HG03066 (cell line): Measurements from ENCODE around the gene ZNF467.

ENCODE experiments used
- ATAC-seq: cut with Tn5 transposase; IDR thresholded peaks from one replicate; pipeline ENCODE4 v1.9.1; 2021; ENCODE audit warnings: low read depth; ENCODE audit not compliant: unreplicated experiment

The ZNF467 gene

DNA sequence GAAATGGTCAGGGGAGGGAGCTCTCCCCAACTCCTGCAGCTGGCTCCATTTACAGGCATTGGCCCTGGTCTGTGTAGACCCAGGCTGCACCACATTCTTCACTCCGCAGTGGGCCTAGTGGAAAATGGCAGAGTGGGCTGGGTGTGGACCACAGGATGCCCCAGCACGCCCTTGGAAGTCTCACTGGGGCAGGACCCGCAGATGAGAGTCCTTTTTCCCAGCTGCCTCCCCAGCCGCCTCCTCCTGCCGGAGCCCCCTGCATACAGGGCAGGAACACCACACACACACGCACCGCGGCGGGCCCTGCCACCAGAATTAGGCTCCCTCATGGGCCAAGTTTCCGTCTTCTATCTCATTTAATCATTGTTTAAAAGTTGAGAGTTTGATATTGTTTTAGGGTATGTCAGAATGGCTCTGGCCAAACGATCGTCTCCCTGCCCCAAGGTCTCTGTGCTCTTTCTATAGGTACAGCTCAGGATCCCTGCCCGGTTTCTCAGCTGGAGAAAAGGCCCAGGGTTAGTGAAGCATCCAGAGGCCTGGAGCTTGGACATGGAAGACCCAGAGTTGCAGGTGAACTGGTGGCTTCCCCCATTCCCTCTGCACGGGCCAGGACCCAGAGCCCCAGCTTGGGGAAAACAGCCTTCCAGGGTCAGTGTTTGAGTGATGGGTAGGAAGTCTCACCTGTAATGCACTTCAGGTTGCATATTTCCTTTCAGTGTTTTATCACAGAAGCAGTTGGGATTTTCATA lies 42.0 kb downstream of the ZNF467 start:
- ATAC-seq = no peak

DNA sequence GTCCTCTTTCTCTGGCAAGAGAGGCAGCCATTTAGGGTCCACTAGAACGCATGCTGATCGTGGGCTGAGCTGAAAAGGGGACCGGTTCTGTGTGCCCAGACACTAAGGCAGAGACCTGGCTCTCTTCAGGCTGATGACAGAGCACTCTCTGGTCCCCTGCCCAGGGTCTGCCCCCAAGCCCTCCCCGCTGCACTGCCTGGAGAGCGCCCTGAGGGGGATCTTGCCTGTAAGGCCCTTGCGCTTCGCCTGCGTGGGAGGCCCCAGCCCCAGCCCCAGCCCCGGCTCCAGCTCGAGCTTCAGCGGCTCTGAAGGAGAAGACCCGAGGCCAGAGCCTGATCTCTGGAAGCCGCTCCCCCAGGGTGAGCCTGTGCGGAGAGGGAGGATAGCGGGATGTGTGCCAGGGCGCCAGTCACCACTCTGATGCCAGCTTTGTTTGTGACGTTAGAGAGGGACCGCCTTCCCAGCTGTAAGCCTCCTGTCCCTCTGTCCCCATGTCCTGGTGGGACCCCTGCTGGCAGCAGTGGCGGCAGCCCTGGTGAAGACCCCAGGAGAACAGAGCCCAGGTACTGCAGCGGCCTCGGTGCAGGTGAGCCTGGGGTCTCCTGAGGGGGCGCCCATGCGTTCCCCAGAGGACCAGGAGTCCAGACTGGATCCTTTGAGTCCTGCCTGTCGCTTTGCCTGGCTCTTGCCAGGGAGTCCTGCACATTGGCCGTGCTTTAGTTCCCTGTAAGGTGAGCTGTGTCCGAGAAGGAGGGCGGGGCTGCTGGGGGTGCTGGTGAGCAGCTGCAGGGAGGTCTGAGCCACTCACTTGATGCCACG lies 43.2 kb downstream of the ZNF467 start:
- ATAC-seq = no peak

- no peak for ATAC-seq
Measured at GRCh38 chr7:149729586-149729982, 43.8 kb downstream of the ZNF467 start.

- no peak for ATAC-seq
Measured at GRCh38 chr7:149728491-149729375, 44.7 kb downstream of the ZNF467 start.

GRCh38 chr7:149727899-149728476 lies 45.4 kb downstream of the ZNF467 start:
- no peak for ATAC-seq

DNA sequence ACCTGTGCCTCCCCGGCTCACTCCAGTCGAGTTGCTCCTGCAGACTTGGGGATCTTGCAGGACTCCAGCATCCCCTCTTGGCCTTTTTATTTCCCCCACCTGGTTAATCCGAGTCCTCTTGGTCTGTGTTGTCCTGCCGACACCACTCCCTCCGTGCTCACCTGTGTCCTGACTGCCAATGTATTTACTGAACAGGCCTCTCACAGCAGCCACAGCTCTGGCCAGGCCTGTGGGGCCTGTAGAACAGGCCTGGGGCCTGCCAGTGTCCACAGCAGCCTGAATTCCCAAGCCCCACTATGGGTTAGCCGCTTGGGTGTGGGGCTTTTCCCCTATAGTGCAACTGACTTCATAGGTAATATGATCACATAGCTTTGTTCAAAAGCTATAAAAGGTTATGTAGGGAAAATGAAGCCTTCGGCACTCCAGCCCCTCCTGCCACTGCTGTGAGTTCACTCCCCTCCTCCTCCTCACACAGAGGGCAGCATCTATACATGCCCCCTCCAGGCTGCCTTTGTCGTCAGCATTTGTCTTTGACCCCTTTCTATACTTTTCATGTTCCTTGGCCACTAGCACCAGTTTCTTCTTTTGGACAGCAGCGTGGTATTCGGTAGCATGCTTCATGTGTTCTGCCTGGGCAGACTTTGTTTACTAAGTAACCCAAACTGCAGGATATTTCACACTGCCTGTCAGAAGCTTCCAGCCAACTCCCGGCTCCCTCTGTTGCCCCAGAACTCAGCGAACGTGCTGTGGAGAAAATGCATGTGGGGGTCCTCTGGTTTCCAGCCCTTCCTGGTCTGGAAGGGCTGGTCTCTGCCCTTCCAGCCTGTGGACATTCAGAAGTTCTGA lies 46.1 kb downstream of the ZNF467 start:
- no peak for ATAC-seq

DNA sequence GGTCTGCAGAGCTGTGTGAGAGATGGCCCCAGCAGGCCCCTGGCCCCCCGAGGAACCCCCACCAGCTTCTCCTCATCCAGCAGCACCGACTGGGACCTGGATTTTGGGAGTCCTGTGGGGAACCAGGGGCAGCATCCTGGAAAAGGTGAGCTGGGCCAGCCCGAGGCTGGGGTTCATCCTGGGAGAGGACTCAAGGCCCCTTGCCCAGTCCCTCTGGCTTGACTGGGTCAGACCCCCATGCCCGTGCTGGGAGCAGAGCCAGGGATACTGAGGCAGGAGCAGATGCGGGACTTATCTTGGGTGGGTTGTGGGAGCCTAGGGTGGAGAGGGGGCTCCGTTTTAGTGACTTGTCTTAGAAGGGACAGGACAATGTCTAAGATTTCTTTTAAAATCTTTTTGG lies 47.5 kb downstream of the ZNF467 start:
- no peak for ATAC-seq

GRCh38 chr7:149725426-149725821 lies 48.0 kb downstream of the ZNF467 start:
- no peak for ATAC-seq

GRCh38 chr7:149724661-149725425 lies 48.5 kb downstream of the ZNF467 start:
- ATAC-seq = no peak

- no peak for ATAC-seq
Measured at GRCh38 chr7:149723795-149724495, 49.4 kb downstream of the ZNF467 start.

GRCh38 chr7:149723082-149723767 lies 50.2 kb downstream of the ZNF467 start:
- ATAC-seq = no peak

DNA sequence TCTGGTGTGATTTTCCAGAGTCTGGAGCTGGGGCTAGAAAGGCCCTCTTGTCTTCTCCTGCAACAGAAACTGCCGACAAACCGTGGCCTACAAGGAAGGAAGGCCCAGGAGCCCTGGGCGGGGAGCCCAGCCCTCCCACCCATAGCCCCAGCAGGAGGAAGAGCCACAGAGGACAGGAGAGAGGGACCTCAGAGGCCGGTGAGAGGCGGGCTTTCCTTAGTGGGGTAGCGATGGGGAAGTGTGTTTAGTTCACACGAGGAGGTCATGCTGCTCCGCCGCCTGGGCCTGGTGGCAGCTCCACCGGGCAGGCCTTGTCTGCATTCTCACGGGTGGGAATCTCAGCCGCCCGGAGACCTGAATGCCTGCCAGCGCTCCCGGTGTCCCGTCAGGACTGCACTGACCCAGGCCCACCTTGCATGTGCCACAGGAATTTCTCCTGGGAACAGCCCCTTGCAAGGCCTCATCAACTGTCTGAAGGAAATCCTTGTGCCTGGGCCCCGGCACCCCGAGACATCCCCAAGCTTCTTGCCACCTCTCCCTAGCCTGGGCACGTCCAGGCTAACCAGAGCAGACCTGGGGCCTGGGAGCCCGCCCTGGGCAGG lies 50.9 kb downstream of the ZNF467 start:
- no peak for ATAC-seq

- ATAC-seq = no peak
Measured at GRCh38 chr7:149721084-149721601, 52.2 kb downstream of the ZNF467 start.

DNA sequence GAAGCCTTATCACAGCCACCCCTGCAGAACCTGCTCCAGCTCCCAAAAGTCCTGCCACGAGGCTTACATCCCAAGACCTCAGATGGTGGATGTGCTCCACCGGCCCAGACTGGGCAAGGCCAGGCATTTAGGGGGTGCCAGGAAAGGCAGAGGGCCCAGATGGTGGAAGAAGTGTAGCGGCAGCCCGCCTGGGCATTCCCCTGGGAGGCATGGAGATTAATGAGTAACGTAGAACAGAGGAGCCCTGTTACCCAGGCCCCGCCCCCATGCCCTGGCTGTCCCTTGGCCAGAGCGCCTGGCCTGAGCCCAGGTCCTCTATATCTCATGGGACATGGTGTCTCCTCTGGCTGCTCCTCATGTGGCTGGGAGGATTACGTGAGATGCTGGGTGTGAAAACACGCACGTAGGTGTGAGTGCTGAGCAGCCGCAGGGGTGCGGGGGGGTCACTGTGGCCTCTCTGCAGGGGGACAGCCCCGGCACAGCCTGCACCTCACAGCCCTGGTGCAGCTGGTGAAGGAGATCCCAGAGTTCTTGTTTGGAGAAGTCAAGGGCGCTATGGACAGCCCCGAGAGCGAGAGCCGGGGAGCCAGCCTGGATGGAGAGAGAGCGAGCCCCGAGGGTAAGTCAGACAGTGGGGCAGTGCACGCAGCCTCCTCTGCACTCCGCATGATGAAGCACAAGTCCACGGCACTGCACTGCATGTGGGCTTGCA lies 52.9 kb downstream of the ZNF467 start:
- no peak for ATAC-seq

- no peak for ATAC-seq
Measured at GRCh38 chr7:149719912-149720335, 53.5 kb downstream of the ZNF467 start.

DNA sequence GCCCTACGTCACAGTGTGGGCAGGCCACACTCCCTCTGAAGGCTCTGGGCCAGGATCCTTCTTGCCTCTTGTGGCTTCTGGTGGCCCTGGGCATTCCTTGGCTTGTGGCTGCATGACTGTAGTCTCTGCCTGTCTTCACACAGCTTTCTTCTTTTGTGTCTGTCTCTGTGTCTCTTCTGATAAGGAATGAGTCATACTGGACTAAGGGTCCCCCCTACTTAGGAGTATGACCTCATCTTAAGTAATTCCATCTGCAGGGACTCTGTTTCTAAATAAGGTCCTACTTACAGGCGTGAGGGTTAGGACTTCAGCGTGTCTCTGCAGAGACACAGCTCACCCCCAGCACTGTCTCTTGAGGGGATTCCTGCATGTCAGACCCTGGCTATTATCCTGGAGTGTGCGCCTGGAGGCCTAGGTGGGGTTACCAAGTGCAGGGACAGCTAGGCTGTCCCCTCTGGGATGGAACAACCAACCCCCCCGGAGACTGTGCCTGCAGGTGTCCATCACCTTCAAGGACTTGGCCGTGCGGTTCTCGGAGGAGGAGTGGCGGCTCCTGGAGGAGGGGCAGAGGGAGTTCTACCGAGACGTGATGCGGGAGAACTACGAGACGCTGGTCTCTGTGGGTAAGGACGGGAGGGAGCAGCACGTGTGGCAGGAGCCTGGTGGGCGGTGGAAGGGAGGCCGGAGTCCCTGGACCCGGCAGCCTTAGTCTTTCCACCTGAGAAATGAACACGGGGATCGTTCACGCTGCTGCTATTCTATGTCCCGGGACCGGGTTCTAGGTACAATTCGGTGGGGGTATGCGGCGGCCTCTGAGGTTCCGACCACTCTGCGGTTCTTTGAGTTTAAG lies 54.1 kb downstream of the ZNF467 start:
- no peak for ATAC-seq
